HG02588 (cell line): Measurements from ENCODE around the gene MYRIP.
"Not testable (repeated sequence)": the region's sequence is repeated elsewhere in the genome, so short reads cannot be mapped to it uniquely, and the experiment has no call there.

Experiments
- ATAC-seq: cut with Tn5 transposase; IDR thresholded peaks from one replicate; pipeline ENCODE4 v1.9.1; 2021; ENCODE audit warnings: mild to moderate bottlenecking, moderate library complexity; ENCODE audit not compliant: unreplicated experiment

Gene MYRIP

DNA sequence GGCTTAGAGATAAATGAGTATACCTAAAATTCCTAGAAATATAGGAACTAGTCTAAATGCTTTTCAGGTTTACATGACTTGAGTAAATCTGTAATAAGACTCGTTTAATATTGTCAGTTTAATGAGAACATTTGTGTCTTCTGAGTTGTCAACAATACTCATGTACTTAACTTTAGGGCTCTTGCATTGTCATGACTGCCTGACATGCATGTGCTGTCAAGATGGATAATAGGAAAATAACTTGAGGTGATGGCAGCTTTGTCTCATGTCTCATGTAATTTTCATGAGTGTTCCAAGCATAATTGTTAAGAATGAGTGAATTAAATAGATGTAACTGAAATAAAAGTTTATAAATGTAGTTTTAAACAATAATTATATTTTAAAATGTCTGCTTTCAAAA lies 455.0 kb downstream of the MYRIP start:
- no peak for ATAC-seq

DNA sequence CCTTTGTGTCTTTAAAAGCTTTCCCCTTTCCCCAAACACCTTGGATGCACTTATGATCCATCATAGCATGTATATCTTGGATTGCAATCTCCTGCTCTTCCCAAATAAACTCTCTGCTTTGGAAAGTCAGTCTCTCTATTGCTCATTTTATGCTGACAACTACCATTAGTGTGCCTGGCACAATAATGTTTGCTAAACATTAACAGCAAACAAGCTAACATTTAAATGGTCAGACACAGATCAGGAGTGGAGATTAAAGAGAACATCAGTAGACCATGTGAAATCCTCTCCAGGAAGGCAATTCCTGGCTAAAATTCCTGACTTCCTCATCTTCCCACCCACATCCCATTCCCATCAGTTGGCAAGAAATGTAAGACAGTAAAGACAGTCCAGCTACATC lies 455.8 kb downstream of the MYRIP start:
- no peak for ATAC-seq

- ATAC-seq: no peak
Measured at GRCh38 chr3:40267937-40268724, 458.7 kb downstream of the MYRIP start.

- no peak for ATAC-seq
Measured at GRCh38 chr3:40268802-40269524, 459.6 kb downstream of the MYRIP start.

GRCh38 chr3:40278791-40279190 lies 469.4 kb downstream of the MYRIP start:
- no peak for ATAC-seq

DNA sequence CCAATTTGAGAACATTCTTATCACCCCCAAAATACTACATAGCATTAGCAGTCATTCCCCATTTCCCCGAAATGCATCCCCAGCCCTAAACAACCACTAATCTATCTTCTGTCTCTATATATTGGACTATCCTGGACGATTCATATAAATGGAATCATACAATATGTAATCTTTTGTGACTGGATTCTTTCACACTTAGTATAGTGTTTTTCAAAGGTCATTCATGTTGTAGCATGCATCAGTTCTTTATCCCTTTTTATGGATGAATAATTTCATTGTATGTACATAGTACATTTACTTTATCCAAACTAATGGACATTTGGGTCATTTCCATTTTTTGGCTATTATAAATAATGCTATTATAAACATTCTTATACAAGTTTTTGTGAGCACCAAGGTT lies 472.6 kb downstream of the MYRIP start:
- ATAC-seq: no peak

- not testable (repeated sequence) for ATAC-seq
Measured at GRCh38 chr3:40283057-40283456, 473.6 kb downstream of the MYRIP start.

GRCh38 chr3:40287248-40287647 lies 477.8 kb downstream of the MYRIP start:
- no peak for ATAC-seq

GRCh38 chr3:40290396-40290795 lies 481.0 kb downstream of the MYRIP start:
- ATAC-seq: no peak

GRCh38 chr3:40291471-40291870 lies 482.1 kb downstream of the MYRIP start:
- ATAC-seq: no peak

GRCh38 chr3:40292637-40293349 lies 483.4 kb downstream of the MYRIP start:
- ATAC-seq: no peak

DNA sequence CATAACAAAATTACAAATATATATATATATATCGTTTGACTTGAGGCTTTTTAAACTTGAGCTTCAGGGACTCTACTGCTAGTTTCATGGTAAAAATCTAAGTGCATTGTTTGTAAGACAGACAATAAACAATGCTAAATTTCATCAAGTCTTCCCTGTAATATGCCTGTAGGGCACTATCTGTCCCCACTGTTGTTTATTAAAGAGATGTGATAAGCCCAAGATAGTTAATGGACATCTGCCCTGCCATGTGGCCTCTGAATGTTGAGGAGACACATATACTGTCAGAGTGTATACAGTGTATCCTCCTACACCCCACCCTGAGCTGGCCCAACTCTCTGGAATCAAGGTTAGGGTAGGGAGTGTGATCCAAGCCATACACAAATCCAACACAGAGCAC lies 485.0 kb downstream of the MYRIP start:
- no peak for ATAC-seq

DNA sequence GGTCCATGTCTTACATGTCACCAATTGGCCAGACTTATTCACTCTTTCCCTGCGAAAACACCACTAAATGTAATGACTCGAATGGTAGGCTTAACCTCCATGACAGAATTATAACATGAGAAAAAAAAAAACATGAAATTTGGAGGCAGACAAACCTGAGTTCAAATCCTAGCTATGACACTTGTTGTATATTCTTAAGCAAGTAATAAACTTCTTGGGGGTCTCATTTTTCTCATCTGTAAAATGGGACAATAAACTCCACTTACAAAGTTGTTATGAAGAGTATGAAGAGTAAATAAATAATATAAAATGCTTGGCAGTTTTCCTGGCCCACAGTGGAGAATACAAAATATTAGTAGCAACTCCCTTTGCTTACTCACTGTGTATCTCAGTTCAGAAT lies 488.7 kb downstream of the MYRIP start:
- ATAC-seq: no peak

- ATAC-seq: no peak
Measured at GRCh38 chr3:40299130-40299720, 489.8 kb downstream of the MYRIP start.

DNA sequence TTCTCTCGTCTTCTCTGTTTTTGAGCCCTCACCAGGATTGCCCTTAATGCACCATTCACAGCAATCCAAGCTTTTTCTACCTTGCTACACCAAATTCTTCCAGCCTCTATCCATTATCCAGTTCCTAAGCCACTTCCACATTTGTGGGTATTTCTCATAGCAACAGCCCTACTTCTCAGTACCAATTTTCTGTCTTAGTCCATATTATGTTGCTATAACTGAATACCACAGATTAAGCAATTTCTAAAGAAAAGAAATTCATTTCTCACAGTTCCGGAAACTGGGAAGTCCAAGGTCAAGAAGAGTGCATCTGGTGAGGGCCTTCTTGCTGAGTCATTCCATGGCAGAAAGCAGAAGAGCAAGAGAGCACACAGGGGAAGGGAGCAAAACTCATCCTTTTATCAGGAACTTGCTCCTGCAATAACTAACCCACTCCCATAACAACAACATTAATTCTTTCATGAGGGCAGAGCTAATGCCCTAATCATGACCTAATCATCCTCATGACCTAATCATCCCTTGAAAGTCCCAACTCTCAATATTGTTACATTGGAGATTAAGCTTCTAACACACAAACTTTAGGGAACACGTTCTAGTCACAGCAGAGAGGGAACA lies 490.4 kb downstream of the MYRIP start:
- ATAC-seq: no peak

GRCh38 chr3:40302784-40303183 lies 493.4 kb downstream of the MYRIP start:
- ATAC-seq: no peak

DNA sequence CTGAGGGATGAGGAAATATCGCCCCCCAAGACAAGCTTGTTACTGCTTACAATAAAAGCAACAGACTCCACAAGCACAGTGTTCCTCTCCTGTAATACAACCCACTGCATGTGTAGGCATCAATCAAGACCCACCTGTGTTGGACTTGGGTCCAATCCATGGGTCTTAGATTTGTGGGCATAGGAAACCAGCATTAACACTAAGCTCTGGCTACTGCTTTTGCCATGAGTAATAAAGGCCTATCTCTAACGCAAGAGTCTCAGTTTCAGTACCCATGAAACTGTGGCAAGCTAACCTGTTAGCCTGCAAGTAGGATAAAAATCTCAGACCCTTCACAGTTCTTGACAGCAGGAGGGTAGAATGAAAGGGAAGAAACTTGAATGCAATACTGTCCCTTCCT lies 494.9 kb downstream of the MYRIP start:
- no peak for ATAC-seq

DNA sequence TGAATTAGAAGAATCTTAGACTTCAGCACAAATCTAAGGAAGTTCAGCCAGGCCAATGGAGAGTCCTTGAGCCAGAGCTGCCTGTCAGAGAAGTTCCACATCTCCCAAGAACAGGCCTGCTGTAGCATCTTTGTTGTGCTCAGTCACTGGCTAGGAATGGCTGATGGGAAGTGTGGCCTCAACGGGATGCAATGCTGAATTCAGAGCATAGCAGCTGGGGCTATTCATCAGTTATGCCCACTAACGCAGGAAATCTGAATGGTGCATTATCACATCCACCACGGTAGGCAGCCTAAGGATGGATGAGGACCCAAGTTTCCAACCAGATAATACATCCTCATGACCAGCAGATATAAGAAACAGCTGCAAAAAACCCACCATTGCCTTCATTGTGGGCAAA lies 496.9 kb downstream of the MYRIP start:
- no peak for ATAC-seq

DNA sequence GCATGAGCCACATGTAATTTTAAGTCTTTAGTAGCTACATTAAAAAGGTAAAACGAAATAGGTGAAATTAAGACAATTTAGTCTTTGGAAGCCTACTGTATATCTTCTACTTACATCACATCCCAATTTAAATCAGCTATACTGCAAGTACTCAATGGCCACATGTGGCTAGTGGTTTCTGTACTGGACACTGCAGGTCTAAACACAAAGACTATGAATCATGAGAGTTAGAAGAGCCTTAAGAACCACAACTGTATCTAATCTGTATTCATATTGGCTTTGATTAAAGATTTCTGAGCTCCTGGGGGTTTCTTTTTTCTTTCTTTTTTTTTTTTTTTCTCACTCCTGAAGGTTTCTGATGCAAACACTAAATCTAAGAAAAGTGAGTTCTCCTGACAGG lies 497.8 kb downstream of the MYRIP start:
- no peak for ATAC-seq

DNA sequence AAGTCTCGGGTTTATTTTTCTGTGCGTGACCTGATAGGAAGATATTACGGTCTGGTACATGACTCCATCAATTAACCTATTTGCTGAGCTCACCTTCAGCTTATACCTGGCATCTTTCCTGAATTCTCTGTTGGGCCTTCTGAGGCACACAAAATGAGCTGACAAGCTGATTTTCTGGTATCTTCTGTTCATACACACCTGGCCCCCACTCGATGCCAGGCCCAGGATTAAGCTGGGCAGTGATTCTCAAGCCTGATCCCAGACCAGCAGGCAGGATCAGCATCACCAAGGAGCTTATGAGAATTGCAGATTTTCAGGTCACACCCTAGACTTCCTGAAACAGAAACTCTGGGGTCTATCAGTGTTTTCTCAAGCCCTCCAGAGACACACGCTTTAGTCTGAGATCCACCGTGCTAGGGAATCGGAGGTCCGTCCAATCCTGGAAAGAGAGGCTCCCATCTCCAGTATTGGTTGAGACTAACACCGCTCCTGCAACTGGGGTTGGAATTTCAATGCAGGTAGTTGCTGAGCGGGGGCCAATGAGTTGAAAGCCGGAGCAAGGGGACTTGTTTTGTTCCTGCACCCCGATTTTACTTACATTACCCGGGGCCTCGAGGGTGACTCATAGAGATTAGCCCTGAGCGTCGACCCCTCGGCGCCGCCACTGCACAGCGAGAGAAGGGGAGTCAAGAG lies 499.5 kb downstream of the MYRIP start:
- no peak for ATAC-seq
